MM.1S (cell line): ENCODE measurements around the gene CCDC192.

Experiments
- DNase-seq: peaks from one replicate; pipeline ENCODE4 v3.0.0-alpha.2; 2015
- H2AFZ ChIP-seq: fragments of 300-600 bp; sonication (generic); 2 replicates; pipeline ENCODE4 v1.6.0; 2016; ENCODE audit warnings: antibody characterized with exemption, low read length
- H3F3A ChIP-seq: fragments of 300-600 bp; sonication (generic); 2 replicates; pipeline ENCODE4 v1.6.1; 2016; ENCODE audit warnings: mild to moderate bottlenecking, antibody characterized with exemption, low read length, moderate library complexity, mixed read lengths; ENCODE audit not compliant: insufficient read depth
- H3K27ac ChIP-seq: fragments of 300-600 bp; sonication (generic); 2 replicates; pipeline ENCODE4 v1.5.1; 2016; ENCODE audit warnings: mild to moderate bottlenecking, low read length
- H3K27me3 ChIP-seq: fragments of 300-600 bp; sonication (generic); replicated peaks from 2 replicates; pipeline ENCODE4 v1.6.0; 2016; ENCODE audit warnings: low read length; ENCODE audit not compliant: insufficient read depth
- H3K36me3 ChIP-seq: fragments of 300-600 bp; sonication (generic); replicated peaks from 2 replicates; pipeline ENCODE4 v1.6.1; 2016; ENCODE audit warnings: mild to moderate bottlenecking, low read length, mixed read lengths; ENCODE audit not compliant: insufficient read depth
- H3K4me1 ChIP-seq: fragments of 300-600 bp; sonication (generic); 2 replicates; pipeline ENCODE4 v1.6.1; 2016; ENCODE audit warnings: low read length, mixed read lengths
- H3K4me2 ChIP-seq: fragments of 300-600 bp; sonication (generic); 2 replicates; pipeline ENCODE4 v1.6.0; 2016; ENCODE audit warnings: low read depth, low read length
- H3K4me3 ChIP-seq: fragments of 300-600 bp; sonication (generic); 2 replicates; pipeline ENCODE4 v1.5.1; 2016; ENCODE audit warnings: low read length, mixed read lengths
- H3K79me2 ChIP-seq: fragments of 300-600 bp; sonication (generic); 2 replicates; pipeline ENCODE4 v1.6.1; 2016; ENCODE audit warnings: mixed run types, low read length, mixed read lengths
- H3K9ac ChIP-seq: fragments of 300-600 bp; sonication (generic); 2 replicates; pipeline ENCODE4 v1.6.1; 2016; ENCODE audit warnings: low read length, mixed read lengths
- H3K9me2 ChIP-seq: fragments of 300-600 bp; sonication (generic); replicated peaks from 2 replicates; pipeline ENCODE4 v1.6.1; 2016; ENCODE audit warnings: mild to moderate bottlenecking, low read length, mixed read lengths; ENCODE audit not compliant: insufficient read depth
- H3K9me3 ChIP-seq: fragments of 300-600 bp; sonication (generic); replicated peaks from 2 replicates; pipeline ENCODE4 v1.6.1; 2016; ENCODE audit warnings: mild to moderate bottlenecking, low read length, mixed read lengths; ENCODE audit not compliant: insufficient read depth
- H4K20me1 ChIP-seq: fragments of 300-600 bp; sonication (generic); 2 replicates; pipeline ENCODE4 v1.6.1; 2016; ENCODE audit warnings: mild to moderate bottlenecking, low read length, moderate library complexity, mixed read lengths; ENCODE audit not compliant: insufficient read depth
- EZH2 ChIP-seq: fragments of 300-600 bp; sonication (generic); optimal IDR thresholded peaks from 2 replicates; pipeline ENCODE3; 2017; ENCODE audit warnings: low read depth, mild to moderate bottlenecking, antibody characterized with exemption, low read length, mixed read lengths
- EZH2phosphoT487 ChIP-seq: fragments of 300-600 bp; sonication (generic); IDR thresholded peaks from 2 replicates; pipeline ENCODE4 v1.6.1; 2018; ENCODE audit warnings: antibody characterized with exemption, low read length
- TF ChIP-seq, protein P1 (sequence below): fragments of 300-600 bp; sonication (generic); IDR thresholded peaks from 2 replicates; pipeline ENCODE4 v1.5.1; 2016; ENCODE audit warnings: antibody characterized with exemption, low read length, mixed read lengths

Gene CCDC192

DNA sequence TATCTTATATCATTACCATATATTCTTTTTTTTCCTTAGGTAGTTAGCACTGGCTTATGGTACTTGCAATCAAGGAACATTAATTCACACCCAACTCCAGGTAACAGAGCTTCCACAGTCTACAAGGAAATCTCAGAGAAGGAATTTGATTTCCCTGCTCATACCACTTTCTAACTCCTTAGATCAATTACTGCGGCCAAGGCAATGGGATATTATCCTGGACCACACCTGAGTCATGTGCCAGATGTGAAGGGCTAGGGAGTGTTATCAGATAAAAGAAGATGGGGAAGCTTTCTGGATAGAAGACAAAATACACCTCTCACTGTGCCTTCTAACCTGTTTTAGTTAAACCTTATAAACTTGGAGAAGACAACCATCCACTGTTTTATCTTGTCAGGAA lies 181.2 kb downstream of the CCDC192 start:
- no peak overlapping the region for H3K4me3 ChIP-seq
- H3K36me3 ChIP-seq, result no peaks in the 10 kb centered on the region
- H3K9ac ChIP-seq, result no peak overlapping the region
- H3K9me3 ChIP-seq, result no peaks in the 10 kb centered on the region
- H3K27ac ChIP-seq, result no peak overlapping the region
- H3F3A ChIP-seq, result no peaks in the 10 kb centered on the region
- no peak overlapping the region for H2AFZ ChIP-seq
- H3K27me3 ChIP-seq, result no peaks in the 10 kb centered on the region
- H3K79me2 ChIP-seq, result no peaks in the 10 kb centered on the region
- no peak for DNase-seq
- H4K20me1 ChIP-seq, result no peaks in the 10 kb centered on the region
- H3K9me2 ChIP-seq, result no peaks in the 10 kb centered on the region
- H3K4me2 ChIP-seq, result no peak overlapping the region
- H3K4me1 ChIP-seq, result no peaks in the 10 kb centered on the region
- TF ChIP-seq EZH2 (no peak), EZH2phosphoT487 (no peak)
- TF ChIP-seq, protein P1, sequence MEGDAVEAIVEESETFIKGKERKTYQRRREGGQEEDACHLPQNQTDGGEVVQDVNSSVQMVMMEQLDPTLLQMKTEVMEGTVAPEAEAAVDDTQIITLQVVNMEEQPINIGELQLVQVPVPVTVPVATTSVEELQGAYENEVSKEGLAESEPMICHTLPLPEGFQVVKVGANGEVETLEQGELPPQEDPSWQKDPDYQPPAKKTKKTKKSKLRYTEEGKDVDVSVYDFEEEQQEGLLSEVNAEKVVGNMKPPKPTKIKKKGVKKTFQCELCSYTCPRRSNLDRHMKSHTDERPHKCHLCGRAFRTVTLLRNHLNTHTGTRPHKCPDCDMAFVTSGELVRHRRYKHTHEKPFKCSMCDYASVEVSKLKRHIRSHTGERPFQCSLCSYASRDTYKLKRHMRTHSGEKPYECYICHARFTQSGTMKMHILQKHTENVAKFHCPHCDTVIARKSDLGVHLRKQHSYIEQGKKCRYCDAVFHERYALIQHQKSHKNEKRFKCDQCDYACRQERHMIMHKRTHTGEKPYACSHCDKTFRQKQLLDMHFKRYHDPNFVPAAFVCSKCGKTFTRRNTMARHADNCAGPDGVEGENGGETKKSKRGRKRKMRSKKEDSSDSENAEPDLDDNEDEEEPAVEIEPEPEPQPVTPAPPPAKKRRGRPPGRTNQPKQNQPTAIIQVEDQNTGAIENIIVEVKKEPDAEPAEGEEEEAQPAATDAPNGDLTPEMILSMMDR, result no peak

DNA sequence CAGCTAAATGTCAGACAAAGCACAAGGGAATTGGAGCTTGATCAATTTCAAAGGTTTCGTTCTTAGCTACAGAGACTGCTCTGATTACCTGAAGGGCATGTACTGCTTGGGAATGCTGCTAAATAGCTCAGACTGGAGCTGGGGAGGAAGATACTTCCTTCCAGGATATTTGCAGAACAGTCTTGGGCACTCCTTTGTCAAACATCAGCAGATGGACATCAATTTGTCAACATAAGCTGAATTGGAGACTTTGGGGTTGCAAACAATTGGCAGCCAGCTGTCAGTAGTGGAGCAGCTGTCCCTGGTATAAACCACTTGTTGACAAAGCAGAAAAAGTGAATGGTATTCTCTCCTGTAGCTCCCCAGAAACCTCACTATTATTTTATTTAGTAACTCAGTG lies 182.0 kb downstream of the CCDC192 start:
- H3K27me3 ChIP-seq, result no peaks in the 10 kb centered on the region
- H3K36me3 ChIP-seq, result no peaks in the 10 kb centered on the region
- H3K9me3 ChIP-seq, result no peaks in the 10 kb centered on the region
- H3K9me2 ChIP-seq, result no peaks in the 10 kb centered on the region
- DNase-seq, result no peak
- no peak overlapping the region for H3K4me3 ChIP-seq
- H4K20me1 ChIP-seq, result no peaks in the 10 kb centered on the region
- H3F3A ChIP-seq, result no peaks in the 10 kb centered on the region
- H3K9ac ChIP-seq, result no peak overlapping the region
- H3K79me2 ChIP-seq, result no peaks in the 10 kb centered on the region
- no peak overlapping the region for H2AFZ ChIP-seq
- H3K27ac ChIP-seq, result no peak overlapping the region
- no peaks in the 10 kb centered on the region for H3K4me1 ChIP-seq
- TF ChIP-seq EZH2 (no peak), EZH2phosphoT487 (no peak)
- TF ChIP-seq, protein P1, result no peak
- no peak overlapping the region for H3K4me2 ChIP-seq

DNA sequence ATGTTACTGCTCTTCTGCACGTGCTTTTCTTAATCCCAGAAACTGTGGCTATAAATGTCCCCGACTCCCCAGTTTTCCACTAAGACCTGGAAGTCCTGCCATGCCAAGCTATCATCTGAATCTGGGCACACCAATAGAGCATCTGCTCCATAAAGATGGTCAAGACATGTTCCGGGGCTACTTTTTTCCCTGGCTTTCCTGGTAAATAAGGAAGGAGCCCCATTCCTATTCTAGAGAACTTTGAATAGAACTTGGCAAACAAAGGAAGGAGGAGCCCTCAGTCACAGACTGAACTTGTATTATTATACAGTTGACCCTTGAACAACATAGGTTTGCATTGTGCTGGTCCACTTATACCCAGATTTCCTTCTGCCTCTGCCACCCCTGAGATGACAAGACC lies 182.9 kb downstream of the CCDC192 start:
- Histone ChIP-seq H3K9me2 (no peaks in the 10 kb centered on the region), H3F3A (no peaks in the 10 kb centered on the region), H3K4me1 (no peaks in the 10 kb centered on the region), H3K9me3 (no peaks in the 10 kb centered on the region), H3K4me3 (no peak overlapping the region), H3K9ac (no peak overlapping the region), H2AFZ (no peak overlapping the region), H3K36me3 (no peaks in the 10 kb centered on the region), H4K20me1 (no peaks in the 10 kb centered on the region), H3K4me2 (no peak overlapping the region), H3K27me3 (no peaks in the 10 kb centered on the region), H3K27ac (no peak overlapping the region), H3K79me2 (no peaks in the 10 kb centered on the region)
- TF ChIP-seq EZH2 (no peak), EZH2phosphoT487 (no peak)
- TF ChIP-seq, protein P1, result no peak
- no peak for DNase-seq
